Stimulated activated naive CD8-positive, alpha-beta T cell treated with anti-CD3 and anti-CD28 coated beads, Interleukin-15, amount 100 ng/mL, for 72 hours (primary cell): Measurements from ENCODE around the gene NOL4L.
"Not testable (repeated sequence)": the region's sequence is repeated elsewhere in the genome, so short reads cannot be mapped to it uniquely, and the experiment has no call there.

Experiments used
- ATAC-seq: fragments of 150-1000 bp; cut with Tn5 transposase; 2 replicates; pipeline ENCODE4 v1.10.0; 2021; ENCODE audit warnings: mild to moderate bottlenecking, moderate library complexity
- DNase-seq, 2 donors: peaks; one replicate each; pipeline ENCODE4 v3.0.0; 2021 to 2022
- H3K27ac Mint-ChIP-seq, 2 donors: one replicate each; pipeline ENCODE4 v1.8.0; 2022; ENCODE audit warnings: mild to moderate bottlenecking in 2 of 2, mixed read lengths in 2 of 2, moderate library complexity in 2 of 2
- H3K27me3 Mint-ChIP-seq: one replicate; pipeline ENCODE4 v1.8.0; 2022; ENCODE audit warnings: mixed read lengths
- H3K4me1 Mint-ChIP-seq: one replicate; pipeline ENCODE4 v1.8.0; 2022; ENCODE audit warnings: mild to moderate bottlenecking, mixed read lengths
- H3K4me3 Mint-ChIP-seq, 2 donors: one replicate each; pipeline ENCODE4 v1.8.0; 2022; ENCODE audit warnings: mild to moderate bottlenecking in 2 of 2, mixed read lengths in 2 of 2, moderate library complexity in 1 of 2
- H3K9me3 Mint-ChIP-seq, 2 donors: one replicate each; pipeline ENCODE4 v1.8.0; 2022; ENCODE audit warnings: mixed read lengths in 2 of 2

The NOL4L gene

DNA sequence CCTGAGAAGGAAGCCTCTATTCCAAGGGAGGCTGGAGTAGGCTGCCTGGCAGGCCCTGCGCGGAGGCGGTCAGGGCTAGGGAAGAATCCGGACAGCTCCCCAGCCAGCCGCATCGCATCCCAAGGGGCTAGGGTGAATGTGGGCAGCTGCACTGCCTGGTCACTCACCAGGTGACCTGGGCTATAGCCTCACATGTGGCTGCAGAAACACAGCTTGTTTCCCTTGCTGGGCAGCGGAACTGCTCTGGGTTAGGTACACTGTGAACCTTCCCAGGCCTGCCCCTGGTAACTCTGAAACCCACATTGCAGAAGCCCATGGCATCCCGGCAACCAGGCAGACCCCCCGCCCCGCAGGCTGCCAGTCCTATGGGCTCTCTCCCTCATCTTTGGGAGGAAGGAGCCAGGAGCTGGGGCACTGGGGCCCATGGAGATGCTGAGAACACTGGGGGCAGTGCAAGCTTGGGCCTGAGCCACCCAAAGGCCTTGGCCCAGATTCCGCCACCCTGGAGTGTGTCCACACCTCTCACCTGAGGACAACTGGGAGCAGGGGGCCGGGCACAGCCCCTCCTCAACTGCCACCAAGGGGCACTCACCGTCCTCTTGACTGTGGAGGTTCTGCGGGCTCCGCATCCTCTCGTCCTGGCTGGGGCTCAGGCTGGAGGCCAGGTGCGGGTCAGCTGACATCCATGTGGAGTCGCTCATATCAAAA is 111.0 kb downstream of the NOL4L start:
- no peak overlapping the region for H3K4me3 Mint-ChIP-seq
- no peaks in the 10 kb centered on the region for H3K9me3 Mint-ChIP-seq
- peaks cover 75% of the 10 kb centered on the region for H3K4me1 Mint-ChIP-seq
- ATAC-seq (no peak), DNase-seq (no peak)
- H3K27me3 Mint-ChIP-seq, result no peaks in the 10 kb centered on the region
- peak overlapping the region in 1 of 2 donors; percentile 89 for H3K27ac Mint-ChIP-seq

DNA sequence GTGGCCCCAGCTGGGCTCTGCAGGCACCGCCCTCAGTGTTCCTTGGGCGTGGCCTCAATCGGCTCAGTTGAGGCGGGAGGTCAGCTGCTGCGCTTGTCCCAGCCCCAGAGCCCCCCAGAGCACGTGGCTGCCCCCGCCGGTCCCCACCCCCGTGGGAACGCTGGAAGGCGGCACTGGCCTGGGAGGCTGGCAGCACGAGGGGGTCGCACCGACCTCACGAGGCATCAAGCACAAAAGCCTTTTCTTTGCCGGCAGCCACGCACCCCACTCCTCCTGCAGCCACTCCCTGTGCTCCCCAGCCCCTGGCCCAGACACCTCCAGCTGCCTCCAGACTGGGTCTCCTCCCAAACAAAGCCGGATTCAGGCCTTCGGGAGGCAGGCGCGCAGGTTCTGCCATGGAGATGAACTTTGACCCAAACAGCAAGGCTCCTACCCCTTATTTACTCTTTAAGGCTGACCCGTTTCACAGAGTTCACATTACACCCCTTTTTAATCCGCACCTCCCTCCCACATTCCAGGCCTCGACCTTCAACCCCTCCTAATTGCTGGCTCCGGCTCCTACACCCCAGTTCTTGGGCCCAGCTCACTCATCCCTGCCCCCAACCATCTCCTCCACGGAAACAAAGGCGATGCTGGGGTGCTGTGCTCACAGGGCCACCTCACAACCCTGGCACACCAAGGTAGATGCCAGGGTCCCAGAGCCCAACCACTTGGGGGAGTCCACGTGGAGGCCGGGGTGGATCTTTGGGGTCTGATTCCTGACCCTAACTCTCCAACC is 111.7 kb downstream of the NOL4L start:
- DNase-seq, result no peak
- no peak for ATAC-seq
- peaks cover 67% of the 10 kb centered on the region for H3K4me1 Mint-ChIP-seq
- no peak overlapping the region for H3K4me3 Mint-ChIP-seq
- no peaks in the 10 kb centered on the region for H3K9me3 Mint-ChIP-seq
- H3K27ac Mint-ChIP-seq, result peak overlapping the region in 1 of 2 donors; percentile 89
- no peaks in the 10 kb centered on the region for H3K27me3 Mint-ChIP-seq

DNA sequence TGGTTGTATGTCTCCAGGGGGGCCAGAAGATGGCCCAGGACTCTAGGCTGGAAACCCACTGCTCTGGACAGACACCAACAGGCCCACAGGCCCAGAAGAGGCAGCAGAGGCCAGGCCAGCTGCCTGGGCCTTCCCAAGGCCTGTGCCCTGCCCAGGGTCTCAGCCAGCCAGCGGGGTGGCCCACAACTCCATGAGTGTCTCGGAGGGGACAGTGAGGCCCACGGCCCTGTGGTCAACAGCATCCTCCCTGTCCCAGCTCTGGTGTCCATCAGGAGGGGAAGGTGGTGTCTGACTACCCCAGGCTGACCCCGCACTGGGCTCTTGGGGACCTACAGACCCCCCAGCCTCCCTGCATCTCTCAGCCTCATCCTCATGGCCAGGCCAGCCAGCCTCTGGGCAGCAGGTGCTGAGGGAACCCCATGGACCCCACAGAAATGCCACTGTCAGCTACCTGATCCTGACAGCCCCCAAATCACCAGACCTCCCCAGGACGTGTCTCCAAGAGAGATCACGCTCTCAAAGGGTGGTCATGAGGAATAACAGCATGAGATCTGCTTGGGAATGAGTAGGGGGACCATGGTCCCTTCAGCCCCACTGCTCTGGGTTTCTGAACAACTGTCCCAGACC is 112.4 kb downstream of the NOL4L start:
- DNase-seq, result no peak
- Mint-ChIP-seq H3K4me1 (peaks cover 61% of the 10 kb centered on the region), H3K9me3 (no peaks in the 10 kb centered on the region), H3K4me3 (no peak overlapping the region), H3K27me3 (no peaks in the 10 kb centered on the region), H3K27ac (no peak overlapping the region)
- no peak for ATAC-seq

DNA sequence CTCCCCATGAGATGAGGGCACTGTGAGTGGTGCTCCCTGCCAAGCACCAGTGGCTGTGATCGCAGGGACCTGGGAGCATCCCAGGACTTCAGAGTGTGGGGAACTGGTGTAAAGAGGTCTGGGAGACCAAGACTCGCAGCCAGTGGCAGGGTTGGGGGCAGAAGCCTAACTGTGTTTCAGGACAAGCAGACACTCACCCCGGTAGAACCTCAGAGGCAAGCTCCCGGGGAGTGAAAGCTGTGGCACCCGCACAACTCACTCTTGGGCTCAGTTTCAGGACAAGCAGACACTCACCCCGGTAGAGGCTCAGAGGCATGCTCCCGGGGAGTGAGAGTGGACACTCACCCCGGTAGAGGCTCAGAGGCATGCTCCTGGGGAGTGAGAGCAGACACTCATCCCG is 114.2 kb downstream of the NOL4L start:
- Mint-ChIP-seq H3K9me3 (no peaks in the 10 kb centered on the region), H3K27ac (peak overlapping the region in 1 of 2 donors; percentile 54), H3K4me3 (no peak overlapping the region), H3K27me3 (no peaks in the 10 kb centered on the region), H3K4me1 (peaks cover 49% of the 10 kb centered on the region)
- ATAC-seq, result no peak
- no peak for DNase-seq

DNA sequence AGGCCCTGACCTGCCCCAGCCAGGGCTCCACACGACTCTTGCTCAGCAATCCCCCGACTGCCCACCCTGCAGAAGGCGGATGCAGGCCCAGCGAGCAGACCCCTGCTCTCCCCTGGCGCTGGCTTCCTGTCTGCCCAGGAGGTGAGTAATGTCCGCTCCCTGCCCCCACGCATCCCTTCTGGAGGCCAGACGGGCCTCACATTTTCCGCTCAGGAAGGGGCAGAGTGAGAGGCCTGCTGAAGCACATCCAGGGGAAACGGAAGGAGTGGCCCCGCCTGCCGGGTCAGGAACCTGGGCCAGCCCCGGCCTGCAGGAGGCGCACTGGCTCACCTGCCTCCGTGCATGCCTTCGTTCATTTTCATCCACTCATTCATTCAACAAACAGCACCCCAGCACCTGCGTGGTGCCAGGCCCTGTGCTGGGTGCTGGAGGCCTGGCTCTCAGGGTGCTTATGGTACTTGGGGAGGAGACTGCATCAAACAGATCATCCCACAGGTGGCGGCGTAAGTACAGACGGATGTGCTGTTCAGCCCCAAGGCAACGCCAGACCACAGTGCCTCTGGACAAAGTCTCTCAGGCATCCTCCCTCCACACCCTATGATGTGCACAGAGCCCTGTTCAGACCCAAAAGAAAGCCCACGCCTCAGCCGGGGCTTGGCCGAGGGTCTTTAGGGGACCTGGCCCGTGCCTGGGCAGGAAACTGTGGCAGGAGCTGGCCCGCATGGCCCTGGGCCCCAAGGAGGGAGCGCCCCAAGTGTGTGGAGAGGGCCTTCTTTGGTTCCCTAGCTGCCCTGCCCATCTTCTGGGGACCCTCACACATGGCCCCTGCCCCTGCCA is 114.9 kb downstream of the NOL4L start:
- Mint-ChIP-seq H3K4me3 (no peak overlapping the region), H3K27ac (no peak overlapping the region), H3K4me1 (peaks cover 42% of the 10 kb centered on the region), H3K9me3 (no peaks in the 10 kb centered on the region), H3K27me3 (no peaks in the 10 kb centered on the region)
- DNase-seq, result no peak
- peak; percentile 62 for ATAC-seq

DNA sequence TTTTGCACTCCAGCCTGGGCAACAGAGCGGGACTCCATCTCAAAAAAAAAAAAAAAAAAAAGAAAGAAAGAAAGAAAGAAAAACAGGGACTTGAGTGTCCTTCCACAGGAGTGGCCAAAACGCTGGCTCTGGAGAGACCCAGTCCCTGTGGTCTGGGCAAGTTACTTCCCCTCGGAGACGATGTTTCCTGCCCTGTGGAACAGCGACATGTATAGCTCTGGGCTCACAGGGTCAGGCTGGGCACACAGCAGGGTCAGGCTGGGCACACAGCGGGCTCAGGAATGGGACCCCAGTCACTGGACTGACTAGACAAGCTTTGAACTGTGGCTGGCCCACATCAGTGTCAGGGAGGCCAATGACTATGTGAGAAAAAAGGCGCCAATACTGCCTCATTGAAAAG is 116.3 kb downstream of the NOL4L start:
- Mint-ChIP-seq H3K27me3 (no peaks in the 10 kb centered on the region), H3K27ac (peak overlapping the region in 1 of 2 donors; percentile 34), H3K4me1 (peaks cover 36% of the 10 kb centered on the region), H3K4me3 (no peak overlapping the region), H3K9me3 (no peaks in the 10 kb centered on the region)
- DNase-seq (no peak), ATAC-seq (no peak)

DNA sequence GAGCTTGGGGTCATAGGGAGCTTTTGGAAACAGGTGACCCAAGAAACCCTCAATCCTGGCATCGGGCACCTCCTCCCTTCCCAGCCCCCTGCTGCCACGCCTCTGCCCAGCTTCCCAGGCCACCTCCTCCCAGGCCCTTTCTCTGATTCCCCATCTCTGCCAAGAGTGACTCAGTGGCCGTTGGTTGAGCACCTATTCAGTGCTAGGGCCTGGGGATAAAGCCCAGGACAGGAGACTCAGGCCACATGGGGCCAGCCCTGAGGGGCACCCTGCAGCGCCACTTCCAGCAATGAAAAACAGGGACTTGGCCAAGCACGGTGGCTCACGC is 116.9 kb downstream of the NOL4L start:
- Mint-ChIP-seq H3K4me3 (no peak overlapping the region), H3K27me3 (no peaks in the 10 kb centered on the region), H3K9me3 (no peaks in the 10 kb centered on the region), H3K27ac (peak overlapping the region in 1 of 2 donors; percentile 48), H3K4me1 (peaks cover 31% of the 10 kb centered on the region)
- ATAC-seq (no peak), DNase-seq (no peak)

DNA sequence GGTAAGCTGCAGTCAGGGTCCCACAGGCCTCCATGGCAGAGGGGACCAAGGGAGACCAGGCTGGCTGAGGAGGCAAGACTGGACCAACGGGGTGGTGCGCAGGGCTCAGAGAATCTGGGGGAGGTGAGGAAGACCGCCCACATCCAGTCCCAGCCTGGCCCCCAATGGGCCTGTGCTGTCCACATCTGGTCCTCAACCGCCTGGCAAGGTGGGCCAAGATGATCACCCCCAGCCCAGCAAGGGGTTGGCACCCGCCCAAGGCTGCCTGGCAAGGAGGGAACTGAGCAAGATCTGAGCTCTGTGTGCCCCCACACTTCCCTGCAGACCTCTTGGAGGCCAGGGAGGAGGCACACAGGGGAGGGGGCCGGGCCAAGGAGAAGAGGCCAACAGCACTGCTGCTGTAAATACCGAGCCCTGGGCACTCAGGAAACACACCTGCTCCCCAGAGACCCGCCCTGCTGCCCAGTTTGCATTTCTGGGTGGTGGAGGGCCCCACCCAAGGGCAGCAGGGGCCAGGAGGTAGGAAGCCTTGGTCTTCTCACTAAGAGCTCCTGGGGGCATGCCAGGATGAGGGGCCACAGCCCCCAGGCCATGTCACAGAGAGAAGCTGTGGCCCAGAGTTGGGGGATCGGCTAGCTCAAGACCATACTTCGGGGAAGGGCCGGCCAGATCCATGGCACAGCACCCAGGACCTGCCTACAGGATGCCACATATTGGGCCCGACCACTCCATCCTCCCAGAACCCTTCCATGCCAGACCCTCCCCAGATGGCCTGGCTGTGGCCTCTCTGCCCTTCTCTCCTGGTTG is 117.4 kb downstream of the NOL4L start:
- no peak for DNase-seq
- no peak for ATAC-seq
- Mint-ChIP-seq H3K27me3 (no peaks in the 10 kb centered on the region), H3K27ac (peak overlapping the region in 1 of 2 donors; percentile 60), H3K4me3 (no peak overlapping the region), H3K9me3 (no peaks in the 10 kb centered on the region), H3K4me1 (peaks cover 31% of the 10 kb centered on the region)

DNA sequence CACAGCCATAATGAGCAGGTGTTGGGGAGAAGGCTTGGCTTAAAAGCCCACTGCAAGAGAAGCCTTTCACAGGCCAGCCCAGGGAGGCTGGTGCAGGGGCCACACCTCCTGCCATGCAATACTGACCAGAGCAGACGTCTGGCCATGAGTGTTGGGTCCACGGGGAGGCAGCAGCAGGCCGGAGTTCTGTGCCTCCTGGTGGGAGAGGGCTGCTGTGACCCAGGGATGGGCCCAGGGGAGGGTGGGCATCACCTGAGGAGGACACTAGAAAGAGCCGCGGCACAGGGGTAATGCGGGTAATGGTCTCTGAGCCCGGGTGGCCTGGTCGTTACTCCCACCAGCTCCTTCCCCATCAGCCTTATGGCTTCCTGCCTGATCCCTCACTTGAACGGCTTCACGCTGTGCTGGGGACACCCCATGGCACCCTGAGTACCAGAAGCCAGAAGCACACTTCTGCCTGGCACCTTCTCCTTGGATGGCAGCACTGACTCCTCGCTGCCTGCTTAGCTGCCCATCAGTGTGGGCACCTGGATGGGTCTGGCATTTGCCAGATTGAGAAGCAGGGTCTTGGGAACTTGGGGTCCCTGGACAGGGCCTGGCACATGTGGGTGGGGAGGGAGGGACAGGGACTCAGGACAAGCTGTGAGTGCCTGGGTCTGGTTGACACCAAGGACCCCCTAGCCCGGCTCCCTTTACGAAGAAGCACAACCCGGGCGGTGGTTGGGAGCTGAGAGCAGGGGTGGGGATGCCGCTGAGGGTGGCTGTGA is 118.2 kb downstream of the NOL4L start:
- no peak for ATAC-seq
- no peaks in the 10 kb centered on the region for H3K27me3 Mint-ChIP-seq
- peak overlapping the region in 1 of 2 donors; percentile 60 for H3K27ac Mint-ChIP-seq
- DNase-seq, result no peak
- H3K4me3 Mint-ChIP-seq, result no peak overlapping the region
- no peaks in the 10 kb centered on the region for H3K9me3 Mint-ChIP-seq
- H3K4me1 Mint-ChIP-seq, result peaks cover 33% of the 10 kb centered on the region

DNA sequence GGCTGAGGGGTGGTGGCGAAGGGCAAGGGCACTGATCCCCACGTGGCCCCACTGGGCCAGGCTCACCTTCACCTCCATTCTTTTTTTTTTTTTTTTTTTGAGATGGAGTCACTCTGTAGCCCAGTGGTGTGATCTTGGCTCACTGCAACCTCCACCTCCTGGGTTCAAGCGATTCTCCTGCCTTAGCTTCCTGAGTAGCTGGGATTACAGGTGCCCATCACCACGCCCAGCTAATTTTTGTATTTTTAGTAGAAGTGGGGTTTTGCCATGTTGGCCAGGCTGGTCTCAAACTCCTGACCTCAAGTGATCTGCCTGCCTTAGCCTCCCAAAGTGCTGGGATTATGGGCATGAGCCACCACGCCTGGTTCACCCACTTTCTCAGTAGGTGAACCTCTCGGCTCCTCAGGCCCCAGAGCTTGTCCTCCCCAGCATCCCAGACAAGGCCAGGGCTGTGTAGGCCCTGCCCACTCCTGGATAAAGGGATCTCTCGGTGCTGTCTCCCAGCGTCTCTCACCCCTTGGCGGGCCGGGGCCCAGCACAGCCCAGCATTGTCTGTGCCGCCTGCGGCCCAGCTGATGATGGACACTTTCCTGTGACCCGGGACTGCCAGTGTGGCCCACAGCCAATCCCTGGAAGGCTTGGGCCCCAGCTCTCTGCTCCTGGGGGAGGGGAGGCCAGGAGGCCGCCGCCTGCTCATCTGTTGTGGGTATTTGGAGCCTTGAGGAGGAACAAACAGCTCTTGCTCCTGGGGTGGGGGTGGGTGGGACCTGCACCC is 119.0 kb downstream of the NOL4L start:
- not testable (repeated sequence) for H3K27ac Mint-ChIP-seq, H3K4me3 Mint-ChIP-seq, ATAC-seq, H3K27me3 Mint-ChIP-seq, DNase-seq, H3K9me3 Mint-ChIP-seq
- H3K4me1 Mint-ChIP-seq, result peaks cover 28% of the 10 kb centered on the region

DNA sequence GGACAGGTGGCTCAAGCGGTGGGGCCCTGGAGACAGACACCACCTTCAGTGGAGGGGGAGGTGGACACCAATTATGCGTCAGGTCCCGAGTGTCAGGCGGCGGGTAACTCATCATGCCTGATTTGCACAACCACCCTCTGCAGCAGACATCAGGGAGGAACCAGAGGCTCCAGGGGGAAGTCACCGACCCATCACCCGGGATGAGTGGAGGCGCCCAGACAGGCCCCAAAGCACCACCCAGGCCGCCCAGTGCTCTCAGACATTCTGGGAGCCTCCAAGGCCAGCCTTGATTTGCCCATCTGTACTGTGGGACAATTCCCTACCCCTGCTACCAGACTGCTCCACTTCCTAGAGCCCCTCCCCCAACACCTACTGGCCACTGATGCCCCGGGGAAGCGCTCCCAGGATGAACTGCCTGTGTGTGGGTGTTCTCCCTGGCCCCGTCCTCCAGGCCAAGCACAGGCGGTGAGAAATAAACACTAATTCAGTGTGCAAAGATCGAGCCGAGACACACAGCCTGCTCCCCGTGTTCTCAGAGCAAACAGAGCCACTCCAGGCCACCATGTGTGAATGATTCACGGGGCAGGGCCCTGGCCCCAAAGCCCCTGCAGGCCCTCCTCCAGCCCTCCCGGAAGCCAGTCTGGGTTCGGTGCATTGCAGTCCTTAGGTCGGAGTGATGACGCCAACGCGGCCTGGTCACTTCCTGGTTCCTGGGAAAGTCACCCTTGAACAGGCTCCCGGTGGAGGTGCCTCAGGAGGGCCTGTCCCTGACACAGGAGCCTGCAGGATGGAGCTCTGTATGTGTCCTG is 119.8 kb downstream of the NOL4L start:
- ATAC-seq, result no peak
- no peak for DNase-seq
- Mint-ChIP-seq H3K27ac (peak overlapping the region in 1 of 2 donors; percentile 63), H3K9me3 (no peaks in the 10 kb centered on the region), H3K4me1 (peaks cover 20% of the 10 kb centered on the region), H3K27me3 (no peaks in the 10 kb centered on the region), H3K4me3 (no peak overlapping the region)

DNA sequence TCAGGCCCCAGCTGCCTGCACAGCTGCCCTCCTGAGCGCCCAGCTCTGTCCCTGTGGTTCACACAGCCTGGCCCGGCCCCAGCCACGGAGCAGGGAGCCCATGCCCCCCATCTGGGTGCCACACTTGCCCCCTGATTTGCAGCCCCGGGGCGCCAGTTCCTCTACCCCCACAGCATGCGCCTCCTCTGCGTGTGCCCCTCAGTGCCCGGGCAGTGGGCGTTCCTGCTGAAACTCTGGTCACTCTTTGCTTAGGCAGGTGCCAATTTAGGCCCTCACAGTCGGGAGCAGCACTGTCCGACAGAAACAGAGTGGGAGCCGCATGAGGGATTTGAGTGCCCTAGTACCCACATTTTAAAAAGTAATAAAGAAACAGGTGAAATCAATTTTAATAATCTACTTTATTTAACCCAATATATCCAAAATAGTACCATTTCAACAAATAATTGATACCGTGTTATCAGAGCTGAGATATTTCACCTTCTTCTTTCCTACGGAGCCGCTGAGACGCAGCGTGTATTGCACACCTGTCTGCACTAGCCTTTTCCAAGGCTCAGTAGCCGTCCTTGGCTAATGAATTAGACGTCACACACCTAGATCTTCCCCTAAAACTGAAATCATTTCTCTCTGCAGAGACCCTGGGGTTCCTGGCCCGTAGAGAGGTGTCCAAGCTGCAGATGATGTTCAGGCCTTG is 120.6 kb downstream of the NOL4L start:
- no peak for ATAC-seq
- Mint-ChIP-seq H3K9me3 (no peaks in the 10 kb centered on the region), H3K27me3 (no peaks in the 10 kb centered on the region), H3K4me3 (no peak overlapping the region), H3K27ac (peak overlapping the region in 1 of 2 donors; percentile 63), H3K4me1 (peaks cover 16% of the 10 kb centered on the region)
- no peak for DNase-seq
